EH (cell line): ENCODE results near the gene HAPLN2.
"Not testable (repeated sequence)": the region's sequence is repeated elsewhere in the genome, so short reads cannot be mapped to it uniquely, and the experiment has no call there.

ENCODE experiments used
- DNase-seq: peaks from one replicate; pipeline ENCODE4 v3.0.0-alpha.2; 2015; ENCODE audit warnings: low read depth

Gene HAPLN2

DNA sequence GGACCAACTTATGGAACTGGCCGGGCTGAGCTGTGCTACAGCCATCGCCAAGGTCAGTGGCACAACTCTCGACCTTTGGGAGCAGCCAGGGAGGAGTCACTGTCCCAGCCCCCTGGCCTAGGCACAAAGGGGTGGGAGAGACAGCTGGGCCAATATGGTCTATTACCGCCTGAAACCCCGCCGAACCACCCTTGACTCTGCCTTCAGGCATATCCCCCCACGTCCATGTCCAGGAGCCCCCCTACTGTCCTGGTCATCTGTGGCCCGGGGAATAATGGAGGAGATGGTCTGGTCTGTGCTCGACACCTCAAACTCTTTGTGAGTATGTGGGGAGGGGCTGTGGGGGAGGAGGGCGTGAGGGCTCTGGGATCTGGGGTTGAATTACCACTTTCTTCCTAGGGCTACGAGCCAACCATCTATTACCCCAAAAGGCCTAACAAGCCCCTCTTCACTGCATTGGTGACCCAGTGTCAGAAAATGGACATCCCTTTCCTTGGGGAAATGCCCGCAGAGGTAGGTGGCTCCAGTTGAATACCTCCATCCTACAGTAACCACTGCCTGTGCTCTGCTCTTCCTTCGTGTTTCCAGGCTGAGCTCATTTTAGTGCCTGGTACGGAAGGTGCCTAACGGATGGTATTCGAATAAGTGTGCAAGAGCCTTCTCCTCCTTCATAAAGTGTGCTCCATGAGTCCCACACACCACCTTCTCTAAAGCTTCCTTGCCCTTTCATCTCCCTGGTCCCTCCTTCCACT, 26.9 kb upstream of the HAPLN2 start:
- DNase-seq = no peak

- no peak for DNase-seq
These were observed 26.1 kb upstream of the HAPLN2 start for GRCh38 chr1:156592910-156593660.

DNA sequence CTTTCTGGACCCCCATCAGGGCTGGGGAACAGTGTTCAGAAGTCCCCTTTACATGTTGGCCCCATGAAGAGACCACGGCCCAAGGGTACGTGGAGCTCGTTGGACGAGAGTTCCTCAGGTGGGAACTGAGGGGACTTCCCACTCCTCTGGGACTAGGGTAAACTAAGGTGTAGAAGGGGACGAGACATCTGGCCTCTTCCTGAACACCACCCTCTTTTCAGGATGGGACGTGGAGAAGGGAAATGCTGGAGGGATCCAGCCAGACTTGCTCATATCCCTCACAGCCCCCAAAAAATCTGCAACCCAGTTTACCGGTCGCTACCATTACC, 25.6 kb upstream of the HAPLN2 start:
- no peak for DNase-seq

GRCh38 chr1:156594190-156594589, 25.0 kb upstream of the HAPLN2 start:
- DNase-seq = no peak

DNA sequence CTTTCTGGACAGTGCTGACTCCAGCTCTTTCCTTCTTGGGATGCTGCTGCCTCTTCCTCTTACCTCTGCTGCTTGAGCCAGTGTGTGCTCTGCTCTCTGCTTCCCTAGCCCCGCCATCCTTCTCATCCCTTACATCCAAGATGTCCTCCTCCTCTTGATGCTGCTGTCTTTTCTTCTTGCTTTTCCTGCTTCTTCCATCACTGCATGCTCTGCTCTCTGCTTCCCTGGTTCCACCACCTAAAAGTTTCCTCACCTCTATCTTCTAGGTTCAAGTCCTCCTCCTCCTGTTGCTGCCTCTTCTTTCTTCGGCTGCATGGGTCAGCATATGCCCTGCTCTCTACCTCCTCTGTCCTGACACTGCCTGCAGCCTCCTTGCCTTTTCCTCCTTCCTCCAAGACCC, 24.2 kb upstream of the HAPLN2 start:
- no peak for DNase-seq

DNA sequence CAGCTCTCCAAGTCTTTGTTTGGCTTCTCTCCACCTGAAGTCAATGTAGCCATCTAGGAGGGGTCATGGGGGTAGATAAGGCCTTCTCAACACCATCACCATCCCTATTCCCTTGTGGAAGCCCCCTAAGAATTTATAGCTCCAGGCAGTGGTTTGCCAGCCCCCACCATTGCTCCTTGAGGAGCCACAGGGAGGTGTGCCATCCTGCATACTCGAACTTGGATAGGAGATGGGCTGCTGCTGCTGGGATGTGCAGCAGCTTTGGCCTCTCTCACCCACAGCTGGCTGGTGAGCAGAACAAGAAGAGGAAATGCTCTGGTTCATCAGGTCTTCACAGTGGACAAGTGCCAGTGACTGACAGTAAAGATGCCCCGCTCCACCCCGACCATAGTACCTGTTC, 22.8 kb upstream of the HAPLN2 start:
- DNase-seq = no peak

GRCh38 chr1:156598125-156598524, 21.1 kb upstream of the HAPLN2 start:
- no peak for DNase-seq

DNA sequence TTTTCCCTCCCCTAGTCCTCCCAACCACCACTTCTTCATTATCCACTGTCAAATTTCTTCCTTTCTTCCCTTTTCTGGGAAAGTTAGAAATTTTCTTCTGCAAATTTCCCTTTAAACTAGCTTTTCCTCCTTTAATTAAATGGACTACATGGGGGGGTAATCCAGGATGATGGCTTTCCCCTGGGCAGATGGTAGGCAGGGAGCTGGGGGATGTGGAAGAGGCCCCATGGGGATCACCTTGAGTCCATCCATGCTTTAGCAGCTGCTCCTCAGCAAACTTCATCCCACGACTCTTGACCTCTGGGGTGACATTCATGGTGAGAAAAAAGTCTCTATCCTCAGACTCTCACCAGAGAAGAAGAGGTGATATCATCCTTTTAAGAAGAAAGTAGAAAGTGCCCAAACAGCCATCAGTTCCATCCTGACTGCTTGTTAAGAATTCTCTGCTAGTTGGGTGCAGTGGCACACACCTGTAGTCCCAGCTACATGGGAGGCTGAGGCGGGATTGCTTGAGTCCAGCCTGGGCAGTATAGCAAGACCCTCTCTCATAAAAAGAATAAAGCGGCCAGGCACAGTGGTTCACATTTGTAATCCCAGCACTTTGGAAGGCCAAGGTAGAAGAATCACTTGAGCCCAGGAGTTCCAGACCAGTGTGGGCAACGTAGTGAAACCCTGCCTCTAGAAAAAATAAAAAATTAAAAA, 20.3 kb upstream of the HAPLN2 start:
- DNase-seq = no peak

- DNase-seq = no peak
These were observed 19.4 kb upstream of the HAPLN2 start for GRCh38 chr1:156599811-156600210.

DNA sequence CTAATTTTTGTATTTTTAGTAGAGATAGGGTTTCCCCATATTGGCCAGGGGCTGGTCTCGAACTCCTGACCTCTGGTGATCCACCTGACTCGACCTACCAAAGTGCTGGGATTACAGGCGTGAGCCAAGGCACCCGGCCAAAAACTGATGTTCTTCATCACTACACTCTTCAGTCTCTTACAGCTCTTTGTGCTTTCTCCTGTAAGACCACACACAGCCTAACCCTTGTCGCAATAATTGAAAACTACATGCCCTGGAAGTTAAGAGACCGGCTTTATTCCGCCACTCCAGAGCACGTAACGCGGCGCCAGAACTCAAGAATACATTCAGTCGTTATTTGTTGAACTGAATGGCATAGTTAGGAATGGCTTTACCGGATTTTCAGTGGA, 18.5 kb upstream of the HAPLN2 start:
- DNase-seq = no peak

- peak; percentile 94 for DNase-seq
These were observed 17.9 kb upstream of the HAPLN2 start, which contains the start of gene GPATCH4 for GRCh38 chr1:156601122-156601830. Gene GPATCH4 (minus strand): TSS chr1:156601479.

GRCh38 chr1:156601892-156602291, 17.3 kb upstream of the HAPLN2 start:
- DNase-seq = no peak

DNA sequence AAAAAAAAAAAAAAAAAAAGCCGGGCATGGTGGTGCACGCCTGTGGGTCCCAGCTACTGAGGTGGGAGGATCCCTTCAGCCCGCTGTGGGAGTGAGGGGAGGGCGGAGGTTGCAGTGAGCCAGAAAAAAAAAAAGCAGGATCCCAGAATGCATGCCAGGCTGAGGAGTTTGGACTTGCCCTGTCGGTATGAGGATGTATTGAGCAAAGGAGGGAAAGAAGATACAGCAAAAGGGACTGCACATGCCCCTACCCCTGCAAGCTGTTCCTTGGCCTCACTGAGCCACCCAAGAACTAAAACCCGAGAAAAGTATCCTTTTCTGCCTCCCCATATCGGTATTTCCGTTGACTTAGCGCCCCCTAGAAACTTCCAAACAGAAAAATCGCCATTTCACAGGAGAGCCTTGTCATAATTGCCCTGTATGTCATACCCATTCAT, 16.6 kb upstream of the HAPLN2 start:
- no peak for DNase-seq

GRCh38 chr1:156607344-156607743, 11.9 kb upstream of the HAPLN2 start:
- DNase-seq = not testable (repeated sequence)

DNA sequence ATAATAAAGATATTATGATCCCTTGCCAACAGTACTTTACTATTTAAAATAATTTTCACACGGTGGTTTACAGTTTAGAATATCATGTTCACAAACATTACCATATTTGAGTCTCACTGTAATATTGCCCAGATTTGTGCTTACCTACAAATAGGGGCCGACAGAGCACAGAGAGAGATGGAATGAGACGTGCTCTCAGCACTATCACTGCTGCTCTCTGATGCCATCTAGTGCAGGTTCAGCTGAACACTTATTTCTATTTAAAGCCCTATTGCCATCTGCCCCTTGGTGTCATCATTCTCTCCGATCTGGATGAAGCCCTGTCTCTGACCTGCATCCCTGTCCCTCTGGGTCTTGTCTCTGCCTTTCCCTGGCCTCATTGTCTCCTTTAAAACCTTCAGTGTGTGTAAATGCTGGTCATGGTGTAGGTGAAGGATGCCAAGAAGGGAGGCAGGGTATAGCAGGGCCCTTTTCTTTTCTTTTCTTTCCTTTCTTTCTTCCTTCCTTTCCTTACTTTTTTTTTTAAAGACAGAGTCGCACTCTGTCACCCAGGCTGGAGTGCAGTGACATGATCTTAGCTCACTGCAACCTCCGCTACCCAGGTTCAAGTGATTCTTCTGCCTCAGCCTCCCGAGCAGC, 11.1 kb upstream of the HAPLN2 start:
- peak; percentile 82 for DNase-seq

GRCh38 chr1:156608981-156609380, 10.2 kb upstream of the HAPLN2 start:
- DNase-seq = peak; percentile 37

DNA sequence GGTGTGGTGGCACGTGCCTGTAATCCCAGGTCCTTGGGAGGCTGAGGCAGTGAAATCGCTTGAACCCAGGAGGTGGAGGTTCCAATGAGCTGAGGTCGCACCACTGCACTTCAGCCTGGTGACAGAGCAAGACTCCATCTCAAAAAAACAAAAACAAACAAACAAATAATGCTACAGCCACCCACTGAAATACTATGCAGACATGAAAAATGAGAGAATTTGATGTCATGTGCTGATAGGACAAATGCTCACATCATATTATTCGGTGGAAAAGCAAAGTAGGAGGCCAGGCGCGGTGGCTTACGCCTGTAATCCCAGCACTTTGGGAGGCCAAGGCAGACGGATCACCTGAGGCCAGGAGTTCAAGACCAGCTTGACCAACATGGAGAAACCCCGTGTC, 9.1 kb upstream of the HAPLN2 start:
- DNase-seq = not testable (repeated sequence)

DNA sequence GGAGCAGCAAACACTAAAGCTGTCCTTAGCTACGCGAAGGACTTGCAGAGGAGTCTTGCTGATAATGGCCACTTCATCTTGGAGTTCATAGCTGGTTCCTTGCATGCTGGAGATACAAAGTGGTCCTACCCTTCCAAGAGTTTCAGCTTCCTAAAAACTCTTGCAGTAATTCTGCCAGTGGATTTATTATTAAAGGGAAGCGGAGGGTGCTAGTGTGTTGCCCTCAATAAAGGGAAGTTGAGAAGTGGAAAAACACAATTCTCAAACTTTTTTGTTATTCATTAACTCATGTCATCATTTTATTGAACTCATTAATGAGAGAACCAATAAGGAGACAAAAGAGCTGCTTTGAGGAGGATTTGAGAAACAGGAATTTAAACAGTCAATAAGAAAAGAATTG, 6.5 kb upstream of the HAPLN2 start:
- no peak for DNase-seq

DNA sequence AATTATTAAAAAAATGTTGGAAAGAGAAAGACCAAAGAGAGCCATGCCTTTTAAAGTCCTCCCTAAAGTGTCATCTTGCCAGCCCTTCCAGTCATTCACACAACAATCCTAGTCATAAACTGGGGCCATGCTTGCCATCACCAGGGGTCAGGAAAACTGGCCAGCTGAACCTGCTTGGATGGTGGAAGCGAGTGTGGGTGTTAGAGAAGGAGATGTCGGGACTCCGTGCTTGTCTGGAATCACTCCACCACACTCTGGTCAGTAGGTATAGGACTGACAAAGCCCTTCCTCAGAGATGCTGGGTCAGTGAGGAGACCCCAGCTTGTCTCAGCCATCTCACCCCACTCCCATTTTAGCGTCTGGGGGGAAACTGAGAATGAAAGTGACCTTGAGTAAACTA, 3.3 kb upstream of the HAPLN2 start:
- peak; percentile 51 for DNase-seq

GRCh38 chr1:156616463-156616862, 2.8 kb upstream of the HAPLN2 start:
- peak; percentile 97 for DNase-seq

- no peak for DNase-seq
These were observed 354 bp downstream of the HAPLN2 start for GRCh38 chr1:156619582-156619955.
